Measurements from ENCODE around the gene BLID.

BLID gene

DNA sequence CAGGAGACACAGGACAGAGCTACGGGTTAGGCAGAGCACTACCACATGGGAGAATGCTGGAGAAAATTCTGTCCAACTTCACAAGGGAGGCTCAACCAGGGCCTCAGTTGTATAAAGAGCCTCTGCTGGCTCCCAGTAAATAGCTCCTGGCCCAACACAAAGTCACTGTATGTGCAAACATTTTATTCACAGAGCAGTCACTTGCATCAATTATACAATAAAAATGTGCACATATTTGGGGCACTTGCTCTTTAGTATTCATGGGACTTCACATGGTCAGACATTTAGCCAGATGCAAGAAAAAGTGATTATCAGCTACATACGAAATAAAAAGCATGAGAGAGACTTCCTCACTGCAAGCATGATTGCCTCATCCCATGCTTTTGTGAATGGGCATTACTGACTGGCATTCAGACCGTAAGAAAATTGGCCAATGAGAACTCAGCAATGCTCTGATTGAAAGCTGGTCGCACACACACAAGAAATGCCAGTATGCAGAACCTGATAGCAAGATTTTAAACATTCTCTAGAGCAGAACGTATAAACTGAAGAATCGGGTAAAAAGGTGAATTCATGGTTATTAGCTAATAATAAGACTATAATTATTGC, 39.4 kb downstream of the BLID start:
- DNase-seq, result no peak

GRCh38 chr11:122075016-122075415, 41.0 kb downstream of the BLID start:
- no peak for DNase-seq

GRCh38 chr11:122074022-122074421, 42.0 kb downstream of the BLID start:
- no peak for DNase-seq

GRCh38 chr11:122071709-122072202, 44.3 kb downstream of the BLID start:
- no peak for DNase-seq

DNA sequence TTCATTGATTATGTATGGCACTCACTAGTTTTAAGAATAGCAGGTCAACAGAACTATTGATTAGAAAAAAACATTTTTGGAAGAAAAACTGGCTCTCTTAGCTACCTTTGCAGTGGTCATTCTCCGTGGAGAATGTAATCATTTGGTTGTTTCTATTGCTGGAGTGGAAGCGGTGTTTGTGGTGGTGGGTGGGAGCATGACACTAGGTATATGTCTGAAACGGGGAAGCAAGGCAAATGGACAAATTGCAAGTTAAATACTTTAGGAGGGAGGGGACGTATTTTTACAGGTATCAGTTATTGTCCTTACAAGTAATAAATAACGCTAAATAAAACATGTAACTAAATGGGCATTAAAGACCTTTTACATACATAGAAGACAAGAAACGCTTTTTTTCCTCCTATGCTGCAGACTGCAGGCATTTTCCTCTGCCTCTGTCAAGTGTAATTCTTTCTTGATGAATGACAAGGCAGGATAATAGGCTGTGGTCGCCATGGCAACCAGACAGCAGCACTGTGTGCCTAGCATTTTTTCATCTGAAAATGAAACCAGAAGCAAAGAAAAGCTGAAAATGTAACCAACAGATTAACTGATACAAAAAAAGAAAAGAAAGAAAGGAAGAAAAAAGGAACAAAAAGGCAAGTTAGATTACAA, 46.2 kb downstream of the BLID start:
- peak; percentile 95 for DNase-seq

DNA sequence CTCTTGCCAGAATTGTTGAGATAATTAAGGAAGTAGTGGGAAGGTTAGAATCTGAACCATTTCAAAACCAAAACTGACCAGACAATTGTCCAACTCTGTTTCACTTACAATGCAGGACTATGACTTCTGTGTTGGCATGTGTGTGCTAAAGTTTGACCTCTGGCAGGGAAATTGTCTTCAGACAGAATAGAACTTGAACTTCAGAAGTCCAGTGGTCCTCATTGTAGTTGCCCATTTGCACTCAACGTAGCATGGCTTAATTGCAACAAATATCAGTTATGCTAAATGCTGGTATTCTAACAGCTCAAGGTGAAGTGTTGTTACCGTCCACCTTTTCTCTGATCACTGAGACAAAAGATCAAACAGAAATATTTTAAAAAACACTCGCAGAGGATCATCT, 47.2 kb downstream of the BLID start:
- DNase-seq, result no peak

GRCh38 chr11:122068141-122068540, 47.9 kb downstream of the BLID start:
- DNase-seq, result peak; percentile 73
